BLaER1 (cell line): ENCODE data around the gene ZNF778.

Experiments
- H3K27ac ChIP-seq: shearing (Covaris generic); formaldehyde crosslinking; 2 replicates; pipeline ENCODE4 v1.8.1; 2022
- H3K27me3 ChIP-seq: shearing (Covaris generic); formaldehyde crosslinking; 2 replicates; pipeline ENCODE4 v1.8.1; 2022
- H3K36me3 ChIP-seq: shearing (Covaris generic); formaldehyde crosslinking; 2 replicates; pipeline ENCODE4 v1.8.1; 2022
- H3K4me1 ChIP-seq: shearing (Covaris generic); formaldehyde crosslinking; 2 replicates; pipeline ENCODE4 v1.8.1; 2022
- H3K4me2 ChIP-seq: shearing (Covaris generic); formaldehyde crosslinking; 2 replicates; pipeline ENCODE4 v1.8.1; 2022
- H3K4me3 ChIP-seq: shearing (Covaris generic); formaldehyde crosslinking; 2 replicates; pipeline ENCODE4 v1.8.1; 2022
- H3K9ac ChIP-seq: shearing (Covaris generic); formaldehyde crosslinking; 2 replicates; pipeline ENCODE4 v1.8.1; 2022
- H3K9me3 ChIP-seq: shearing (Covaris generic); formaldehyde crosslinking; 2 replicates; pipeline ENCODE4 v1.8.1; 2022
- H4K20me1 ChIP-seq: shearing (Covaris generic); formaldehyde crosslinking; 2 replicates; pipeline ENCODE4 v1.8.1; 2022
- Cebpa-rat ChIP-seq: shearing (Covaris generic); IDR thresholded peaks from 2 replicates; pipeline ENCODE4 v1.8.1; 2022

Gene ZNF778

GRCh38 chr16:89173174-89173921 is 44.2 kb upstream of the ZNF778 start:
- H3K9me3 ChIP-seq, result no peaks in the 10 kb centered on the region
- H3K4me3 ChIP-seq, result no peak overlapping the region
- peak overlapping the region; percentile 93 for H3K4me2 ChIP-seq
- peaks cover 93% of the 10 kb centered on the region for H3K4me1 ChIP-seq
- no peak for TF ChIP-seq Cebpa-rat
- peak overlapping the region; percentile 85 for H3K27ac ChIP-seq
- no peaks in the 10 kb centered on the region for H3K36me3 ChIP-seq
- peaks cover 8% of the 10 kb centered on the region; the same call in 1 of the 2 replicates for H4K20me1 ChIP-seq
- H3K27me3 ChIP-seq, result no peaks in the 10 kb centered on the region
- H3K9ac ChIP-seq, result peak overlapping the region; percentile 38; the same call in 1 of the 2 replicates

- peaks cover 8% of the 10 kb centered on the region; the same call in 1 of the 2 replicates for H4K20me1 ChIP-seq
- TF ChIP-seq Cebpa-rat, result no peak
- H3K9ac ChIP-seq, result peak overlapping the region; percentile 72
- H3K4me1 ChIP-seq, result peaks cover 90% of the 10 kb centered on the region
- peak overlapping the region; percentile 93 for H3K4me2 ChIP-seq
- no peaks in the 10 kb centered on the region for H3K27me3 ChIP-seq
- H3K9me3 ChIP-seq, result no peaks in the 10 kb centered on the region
- H3K4me3 ChIP-seq, result no peak overlapping the region
- H3K27ac ChIP-seq, result peak overlapping the region; percentile 85
- no peaks in the 10 kb centered on the region for H3K36me3 ChIP-seq
Observed at GRCh38 chr16:89174055-89174827, 43.3 kb upstream of the ZNF778 start.

GRCh38 chr16:89174877-89175276 is 42.6 kb upstream of the ZNF778 start:
- no peak for TF ChIP-seq Cebpa-rat

GRCh38 chr16:89175280-89176146 is 42.0 kb upstream of the ZNF778 start:
- H3K9me3 ChIP-seq, result no peaks in the 10 kb centered on the region
- H3K27ac ChIP-seq, result peak overlapping the region; percentile 85

More at GRCh38 chr16:89174877-89175276, 42.6 kb upstream of the ZNF778 start:
- Histone ChIP-seq H3K4me3 (0 out of 2 replicates have a peak overlapping the region, but pooled peaks have one; percentile 31), H3K4me1 (peaks cover 90% of the 10 kb centered on the region), H3K4me2 (peak overlapping the region; percentile 93), H4K20me1 (peaks cover 8% of the 10 kb centered on the region; the same call in 1 of the 2 replicates), H3K27ac (peak overlapping the region; percentile 85), H3K9ac (peak overlapping the region; percentile 72), H3K36me3 (no peaks in the 10 kb centered on the region), H3K9me3 (no peaks in the 10 kb centered on the region), H3K27me3 (no peaks in the 10 kb centered on the region)

GRCh38 chr16:89176147-89176690 is 41.3 kb upstream of the ZNF778 start:
- Histone ChIP-seq H3K4me2 (peak overlapping the region; percentile 93), H3K9me3 (no peaks in the 10 kb centered on the region), H3K4me1 (peaks cover 87% of the 10 kb centered on the region), H4K20me1 (no peaks in the 10 kb centered on the region), H3K4me3 (0 out of 2 replicates have a peak overlapping the region, but pooled peaks have one; percentile 22), H3K36me3 (no peaks in the 10 kb centered on the region), H3K27me3 (no peaks in the 10 kb centered on the region), H3K9ac (peak overlapping the region; percentile 72; the same call in 1 of the 2 replicates), H3K27ac (peak overlapping the region; percentile 85)
- TF ChIP-seq Cebpa-rat, result no peak

More at GRCh38 chr16:89175280-89176146, 42.0 kb upstream of the ZNF778 start:
- Histone ChIP-seq H3K9ac (peak overlapping the region; percentile 72), H3K27me3 (no peaks in the 10 kb centered on the region), H3K4me2 (peak overlapping the region; percentile 93), H4K20me1 (peaks cover 2% of the 10 kb centered on the region; the same call in 1 of the 2 replicates), H3K36me3 (no peaks in the 10 kb centered on the region), H3K4me1 (peaks cover 90% of the 10 kb centered on the region), H3K4me3 (0 out of 2 replicates have a peak overlapping the region, but pooled peaks have one; percentile 31)
- no peak for TF ChIP-seq Cebpa-rat

GRCh38 chr16:89176717-89177116 is 40.8 kb upstream of the ZNF778 start:
- peak overlapping the region; percentile 93 for H3K4me2 ChIP-seq
- H3K36me3 ChIP-seq, result no peaks in the 10 kb centered on the region

GRCh38 chr16:89177501-89177900 is 40.0 kb upstream of the ZNF778 start:
- Histone ChIP-seq H3K4me2 (peak overlapping the region; percentile 93), H3K9me3 (no peaks in the 10 kb centered on the region), H3K27ac (peak overlapping the region; percentile 53), H3K4me3 (no peak overlapping the region), H3K4me1 (peaks cover 83% of the 10 kb centered on the region), H3K9ac (no peak overlapping the region), H3K27me3 (no peaks in the 10 kb centered on the region), H4K20me1 (no peaks in the 10 kb centered on the region), H3K36me3 (no peaks in the 10 kb centered on the region)
- no peak for TF ChIP-seq Cebpa-rat

More at GRCh38 chr16:89176717-89177116, 40.8 kb upstream of the ZNF778 start:
- H3K9me3 ChIP-seq, result no peaks in the 10 kb centered on the region
- no peak overlapping the region for H3K4me3 ChIP-seq
- H3K27me3 ChIP-seq, result no peaks in the 10 kb centered on the region
- no peaks in the 10 kb centered on the region for H4K20me1 ChIP-seq
- peaks cover 88% of the 10 kb centered on the region for H3K4me1 ChIP-seq
- TF ChIP-seq Cebpa-rat, result no peak
- H3K27ac ChIP-seq, result peak overlapping the region; percentile 85
- H3K9ac ChIP-seq, result no peak overlapping the region

- no peak overlapping the region for H3K4me2 ChIP-seq
- no peaks in the 10 kb centered on the region for H3K36me3 ChIP-seq
- H3K4me3 ChIP-seq, result no peak overlapping the region
- no peaks in the 10 kb centered on the region for H4K20me1 ChIP-seq
- 0 out of 2 replicates have a peak overlapping the region, but pooled peaks have one; percentile 3 for H3K27ac ChIP-seq
- no peak for TF ChIP-seq Cebpa-rat
- peaks cover 83% of the 10 kb centered on the region for H3K4me1 ChIP-seq
- no peaks in the 10 kb centered on the region for H3K9me3 ChIP-seq
- no peak overlapping the region for H3K9ac ChIP-seq
- 0 out of 2 replicates have a peak, but pooled peaks cover 3% of the 10 kb centered on the region for H3K27me3 ChIP-seq
Observed at GRCh38 chr16:89178453-89179147, 38.9 kb upstream of the ZNF778 start.
